OCI-LY3 (cell line): Measurements from ENCODE around the gene STRN3.

Experiments used
- CTCF ChIP-seq: fragments of 200-600, 300-600 bp; sonication (generic); IDR thresholded peaks from 2 replicates; pipeline ENCODE4 v1.5.1; 2014; ENCODE audit warnings: antibody characterized with exemption, low read length, low read depth
- EZH2phosphoT487 ChIP-seq: fragments of 200-600 bp; shearing (Covaris generic); IDR thresholded peaks from 2 replicates; pipeline ENCODE4 v1.6.1; 2018; ENCODE audit warnings: antibody characterized with exemption, mixed run types, low read depth

DNA sequence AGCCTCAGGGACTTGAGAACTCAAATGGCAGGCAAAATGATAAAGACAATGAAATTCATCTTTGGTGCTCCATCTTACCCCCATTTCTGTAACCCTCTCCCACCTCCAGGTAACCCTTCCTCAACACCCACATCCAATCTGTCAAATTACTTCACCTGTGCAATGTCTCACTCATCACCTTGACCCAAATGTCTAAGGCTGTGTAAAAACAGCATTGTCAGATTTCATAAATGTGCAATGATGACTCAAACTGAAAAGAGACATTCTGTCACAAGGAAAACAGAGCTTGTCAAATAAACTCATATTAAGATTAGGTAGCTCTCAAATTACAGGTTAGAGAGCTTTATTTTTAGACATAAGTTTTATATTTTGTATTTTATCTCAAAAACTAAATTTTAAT, 171.7 kb downstream of the STRN3 start:
- TF ChIP-seq CTCF (no peak), EZH2phosphoT487 (no peak)
